HG03280 (cell line): ENCODE measurements around the gene PSAPL1.

Experiments
- ATAC-seq: cut with Tn5 transposase; IDR thresholded peaks from one replicate; pipeline ENCODE4 v1.9.1; 2021; ENCODE audit warnings: mild to moderate bottlenecking, moderate library complexity; ENCODE audit not compliant: unreplicated experiment

The PSAPL1 gene

GRCh38 chr4:7397206-7398103, 37.3 kb downstream of the PSAPL1 start:
- ATAC-seq: no peak

DNA sequence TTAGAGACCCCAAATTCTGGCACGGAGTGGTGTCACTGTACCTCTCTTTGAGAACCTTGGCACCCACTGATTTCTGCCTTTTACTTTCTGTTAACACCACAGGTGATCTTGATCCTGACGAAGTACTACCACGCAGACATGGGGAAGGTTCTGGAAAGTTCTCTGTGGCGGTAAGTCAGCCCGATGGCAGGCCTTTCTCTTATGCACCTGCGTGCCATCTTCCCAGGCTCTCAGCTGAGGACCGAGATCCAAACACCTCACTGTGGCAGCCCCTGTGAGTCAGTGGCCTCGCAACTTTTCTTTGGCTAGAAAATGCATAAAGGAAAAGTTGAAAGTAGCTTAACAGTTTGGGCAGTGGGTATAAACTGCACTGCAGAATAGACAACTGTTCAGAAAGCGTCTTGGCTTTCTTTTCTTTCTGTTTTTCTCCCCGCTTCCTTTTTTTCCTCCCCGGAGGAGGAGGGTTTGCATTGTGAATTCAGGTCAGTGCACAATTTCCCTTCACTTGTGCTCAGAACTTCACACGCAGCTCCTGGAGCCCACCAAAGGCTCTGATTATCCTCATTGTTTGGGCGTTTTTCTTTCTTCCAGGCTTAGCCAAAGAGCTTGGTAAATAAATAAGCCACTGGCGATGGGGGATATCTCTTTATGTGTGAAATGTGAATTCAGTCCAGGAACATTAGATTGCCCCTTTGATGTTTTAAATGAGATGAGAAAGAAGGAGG, 38.4 kb downstream of the PSAPL1 start:
- no peak for ATAC-seq

DNA sequence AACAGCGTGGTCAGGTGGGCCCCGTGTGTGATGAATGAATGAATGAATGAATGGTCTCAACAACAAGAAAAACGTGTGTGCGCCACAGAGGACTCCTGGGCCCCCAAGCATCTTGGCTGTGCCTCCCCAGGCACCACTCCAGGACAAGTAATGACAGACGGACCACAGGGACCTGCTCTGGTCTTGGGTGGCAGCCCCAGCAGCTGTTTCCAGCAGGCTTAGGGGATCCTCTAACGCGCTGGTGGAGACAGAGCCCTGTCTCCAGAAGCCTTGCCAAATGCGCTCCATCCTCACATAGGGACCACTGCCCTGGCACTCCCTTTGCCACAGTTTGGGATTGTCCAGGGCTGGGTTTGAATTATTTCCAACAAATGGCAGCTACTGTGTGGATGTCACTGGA, 39.1 kb downstream of the PSAPL1 start:
- no peak for ATAC-seq

DNA sequence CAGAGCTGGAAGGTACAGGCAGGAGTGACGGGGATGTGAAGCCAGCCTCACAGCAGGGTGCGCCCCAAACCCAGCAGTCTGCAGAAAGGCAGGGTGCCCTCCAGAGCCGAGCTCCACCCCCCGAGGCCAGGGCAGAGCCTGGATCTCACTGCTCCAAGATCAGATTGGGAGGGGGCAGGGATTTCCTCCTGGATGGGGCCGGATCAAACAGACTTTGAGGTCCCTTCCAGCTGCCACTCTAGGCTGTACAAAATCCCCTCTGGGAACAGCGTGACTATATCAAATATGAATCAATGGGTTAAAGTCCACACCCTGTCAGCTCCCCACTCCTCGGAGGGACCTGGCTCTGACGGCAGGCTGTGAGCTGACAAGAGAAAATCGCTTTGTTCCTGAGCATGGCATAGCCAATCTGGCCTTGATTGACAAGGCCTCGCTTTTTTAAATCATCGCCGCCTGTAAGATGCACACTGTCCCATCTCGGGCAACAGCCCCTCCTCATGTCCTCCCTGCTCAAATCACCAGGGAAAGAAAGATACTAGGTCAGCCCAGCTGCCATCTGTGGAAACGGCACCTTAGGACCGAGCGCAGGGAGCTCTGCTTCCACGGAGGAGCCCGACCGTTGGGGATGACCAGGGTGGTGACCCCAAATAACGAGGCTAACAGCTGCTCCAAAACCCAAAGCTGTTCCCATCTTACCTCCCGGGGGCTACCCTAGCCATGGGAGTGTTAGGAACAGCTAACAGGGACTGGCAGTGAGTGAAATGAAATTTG, 39.9 kb downstream of the PSAPL1 start:
- ATAC-seq: no peak

GRCh38 chr4:7393601-7394575, 40.8 kb downstream of the PSAPL1 start:
- ATAC-seq: no peak

DNA sequence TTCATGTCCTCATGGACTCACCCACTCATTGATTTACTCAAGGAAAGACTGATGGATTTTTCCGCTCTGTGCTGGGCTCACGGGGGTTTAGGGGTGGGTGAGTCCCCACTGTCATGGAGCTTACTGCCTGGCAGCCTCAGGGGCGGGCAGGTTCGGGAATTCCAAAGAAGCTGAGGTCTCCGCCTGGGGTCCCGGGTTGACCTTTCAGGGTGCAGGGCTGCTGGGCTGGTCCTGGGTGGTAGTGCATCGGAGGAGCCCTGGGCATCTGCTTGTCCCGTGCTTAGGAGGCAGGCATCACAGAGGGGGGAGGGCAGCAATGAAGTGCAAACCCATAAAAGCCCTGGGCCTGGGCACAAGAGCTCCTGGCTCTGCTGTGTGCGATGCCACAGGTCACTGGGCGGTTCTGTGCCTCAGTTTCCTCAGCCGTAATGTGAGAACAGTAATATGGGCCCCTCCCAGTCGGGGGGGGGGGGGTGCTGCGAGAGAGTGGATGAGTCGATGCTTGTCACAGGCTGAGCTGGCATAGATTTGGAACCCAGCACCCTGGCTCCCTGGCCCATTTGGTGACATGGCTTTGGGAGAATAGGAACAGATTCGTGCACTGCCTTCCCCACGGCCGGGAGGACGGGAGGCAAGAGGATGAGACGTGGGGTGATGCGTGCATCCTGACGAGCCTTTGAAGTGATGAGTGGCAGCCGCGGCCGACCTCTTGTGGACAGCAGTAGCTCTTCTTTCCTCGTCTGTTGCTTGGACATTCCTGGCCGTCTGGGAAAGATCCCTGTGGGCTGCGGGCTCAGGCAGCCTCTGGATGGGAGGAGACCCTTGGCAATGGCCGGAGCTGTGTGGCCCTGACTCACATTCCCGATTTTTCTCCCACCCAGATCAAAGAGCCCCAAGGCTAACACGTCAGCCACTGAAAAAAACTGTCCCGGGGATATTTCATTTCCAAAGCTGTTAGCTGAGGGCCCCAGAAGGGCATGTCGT, 42.0 kb downstream of the PSAPL1 start:
- ATAC-seq: no peak

- no peak for ATAC-seq
Measured at GRCh38 chr4:7391637-7392437, 42.9 kb downstream of the PSAPL1 start.

- no peak for ATAC-seq
Measured at GRCh38 chr4:7390906-7391636, 43.7 kb downstream of the PSAPL1 start.

DNA sequence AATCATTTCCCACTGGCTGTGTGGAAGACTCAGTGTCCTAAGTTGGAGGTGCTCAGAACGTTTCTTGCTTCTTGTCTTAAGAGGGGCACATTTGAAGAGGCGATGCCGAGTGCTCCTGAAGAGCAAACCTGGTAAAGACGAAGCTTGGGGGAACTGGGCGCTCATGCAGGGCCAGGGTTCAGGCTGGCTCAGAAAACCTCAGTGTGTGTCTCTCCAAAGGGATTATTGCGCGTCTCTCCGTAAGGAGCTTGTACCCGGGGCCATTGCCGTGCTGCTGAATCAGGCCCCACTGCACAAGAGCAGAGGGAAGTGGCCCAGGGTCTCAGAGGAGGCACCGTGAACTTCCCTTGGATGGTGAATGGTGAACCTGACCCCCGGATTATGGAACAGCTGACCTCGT, 44.4 kb downstream of the PSAPL1 start:
- no peak for ATAC-seq

DNA sequence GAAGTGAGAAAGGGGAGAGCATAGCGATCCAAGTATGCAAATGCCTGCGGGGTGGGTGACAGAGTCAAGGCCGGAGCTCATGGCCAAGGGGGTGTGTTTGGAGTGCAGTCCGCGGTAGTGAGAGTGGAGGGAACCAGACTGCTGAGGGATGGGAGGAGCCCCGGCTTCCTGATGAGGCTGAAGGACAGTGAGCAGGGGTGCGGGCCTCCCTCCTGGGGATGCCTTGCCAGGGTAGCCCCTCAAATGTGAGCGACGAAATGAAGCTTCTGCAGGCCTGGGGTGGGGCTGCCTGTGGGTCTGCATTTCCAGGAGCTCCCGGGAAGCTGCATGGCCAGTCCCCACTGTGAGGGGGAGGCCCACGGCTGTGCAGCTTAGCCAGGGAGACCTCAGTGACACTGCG, 45.0 kb downstream of the PSAPL1 start:
- ATAC-seq: no peak

GRCh38 chr4:7389101-7389701, 45.5 kb downstream of the PSAPL1 start:
- ATAC-seq: no peak

- no peak for ATAC-seq
Measured at GRCh38 chr4:7388627-7389026, 46.1 kb downstream of the PSAPL1 start.

DNA sequence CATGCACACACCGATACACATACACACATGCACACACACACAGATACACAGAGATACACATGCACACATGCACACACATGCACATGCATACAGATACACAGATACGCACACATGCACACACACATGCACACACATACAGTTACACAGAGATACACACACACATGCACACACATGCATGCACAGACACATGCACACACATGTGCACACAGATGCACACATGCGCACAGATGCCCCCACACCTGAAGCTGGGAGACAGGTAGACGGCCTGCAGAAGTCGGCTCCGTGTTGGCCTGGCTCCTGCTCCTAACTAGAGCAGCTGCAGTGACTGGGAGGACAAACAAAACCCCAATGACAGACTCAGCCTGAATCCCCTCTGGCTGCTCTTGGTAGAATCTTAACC, 46.8 kb downstream of the PSAPL1 start:
- ATAC-seq: no peak

GRCh38 chr4:7384929-7385890, 49.5 kb downstream of the PSAPL1 start:
- no peak for ATAC-seq

- no peak for ATAC-seq
Measured at GRCh38 chr4:7384003-7384928, 50.5 kb downstream of the PSAPL1 start.
